HG02798 (cell line): ENCODE results near the gene ERFE.
"Not testable (repeated sequence)": the region's sequence is repeated elsewhere in the genome, so short reads cannot be mapped to it uniquely, and the experiment has no call there.

Experiments used
- ATAC-seq: cut with Tn5 transposase; IDR thresholded peaks from one replicate; pipeline ENCODE4 v1.9.1; 2021; ENCODE audit warnings: mild to moderate bottlenecking; ENCODE audit not compliant: unreplicated experiment, poor library complexity

The ERFE gene

GRCh38 chr2:238158509-238159070, at the start of gene ERFE:
Gene ERFE, plus strand, starts transcription at chr2:238158970. Its CDS starts 38 bp downstream, at chr2:238159008.
- ATAC-seq = no peak

GRCh38 chr2:238113611-238114010, 45.2 kb upstream of the ERFE start:
- ATAC-seq = no peak

- ATAC-seq = no peak
Measured at GRCh38 chr2:238114331-238114841, 44.4 kb upstream of the ERFE start.

- no peak for ATAC-seq
Measured at GRCh38 chr2:238114851-238115660, 43.7 kb upstream of the ERFE start.

GRCh38 chr2:238115709-238116108, 43.1 kb upstream of the ERFE start:
- ATAC-seq = not testable (repeated sequence)

- ATAC-seq = no peak
Measured at GRCh38 chr2:238116298-238117198, 42.2 kb upstream of the ERFE start.

GRCh38 chr2:238117199-238118154, 41.3 kb upstream of the ERFE start:
- no peak for ATAC-seq

GRCh38 chr2:238119756-238120462, 38.9 kb upstream of the ERFE start:
- ATAC-seq = no peak

GRCh38 chr2:238120463-238121298, 38.1 kb upstream of the ERFE start:
- no peak for ATAC-seq

- no peak for ATAC-seq
Measured at GRCh38 chr2:238121511-238122286, 37.1 kb upstream of the ERFE start.

GRCh38 chr2:238122287-238123217, 36.2 kb upstream of the ERFE start:
- no peak for ATAC-seq

GRCh38 chr2:238123218-238123971, 35.4 kb upstream of the ERFE start:
- ATAC-seq = no peak

GRCh38 chr2:238123991-238124470, 34.7 kb upstream of the ERFE start:
- ATAC-seq = no peak

GRCh38 chr2:238124488-238125126, 34.2 kb upstream of the ERFE start:
- no peak for ATAC-seq
